ENCODE results near the gene LDLRAD1.

DNA sequence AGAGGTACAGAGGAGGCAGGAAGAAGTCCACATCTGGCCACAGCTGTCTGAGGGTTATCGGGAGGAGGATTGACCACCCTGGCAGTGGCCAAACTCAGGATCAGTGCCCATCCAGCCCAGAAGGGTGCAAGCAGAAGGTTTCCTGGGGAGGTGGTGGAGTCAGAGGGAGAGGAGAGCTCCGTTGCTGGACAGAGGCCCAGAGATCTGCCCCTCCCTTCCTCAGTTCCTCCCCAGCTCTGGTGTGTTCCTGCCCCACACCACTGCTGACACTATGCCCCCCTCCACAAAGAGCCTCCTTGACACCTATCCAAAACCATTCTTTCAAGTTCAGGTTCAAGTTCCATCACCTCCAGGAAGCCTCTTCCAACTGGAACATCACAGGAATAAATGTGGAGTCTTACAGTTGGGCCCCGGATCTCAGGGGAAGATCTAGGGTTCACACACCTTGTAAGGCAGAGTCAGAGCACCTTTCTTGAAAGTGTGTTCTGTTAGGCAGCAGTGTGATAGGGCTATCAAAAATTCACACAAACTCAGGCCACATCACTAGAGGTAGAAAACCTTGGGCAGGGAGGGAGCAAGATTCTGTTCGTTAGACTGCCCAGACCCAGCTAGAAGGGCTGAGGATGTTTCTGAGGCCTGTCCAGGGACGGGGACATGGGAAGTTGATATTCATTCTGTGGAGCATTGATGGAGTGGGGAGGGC, 7.4 kb downstream of the LDLRAD1 start:
- TF ChIP-seq, protein P1, sequence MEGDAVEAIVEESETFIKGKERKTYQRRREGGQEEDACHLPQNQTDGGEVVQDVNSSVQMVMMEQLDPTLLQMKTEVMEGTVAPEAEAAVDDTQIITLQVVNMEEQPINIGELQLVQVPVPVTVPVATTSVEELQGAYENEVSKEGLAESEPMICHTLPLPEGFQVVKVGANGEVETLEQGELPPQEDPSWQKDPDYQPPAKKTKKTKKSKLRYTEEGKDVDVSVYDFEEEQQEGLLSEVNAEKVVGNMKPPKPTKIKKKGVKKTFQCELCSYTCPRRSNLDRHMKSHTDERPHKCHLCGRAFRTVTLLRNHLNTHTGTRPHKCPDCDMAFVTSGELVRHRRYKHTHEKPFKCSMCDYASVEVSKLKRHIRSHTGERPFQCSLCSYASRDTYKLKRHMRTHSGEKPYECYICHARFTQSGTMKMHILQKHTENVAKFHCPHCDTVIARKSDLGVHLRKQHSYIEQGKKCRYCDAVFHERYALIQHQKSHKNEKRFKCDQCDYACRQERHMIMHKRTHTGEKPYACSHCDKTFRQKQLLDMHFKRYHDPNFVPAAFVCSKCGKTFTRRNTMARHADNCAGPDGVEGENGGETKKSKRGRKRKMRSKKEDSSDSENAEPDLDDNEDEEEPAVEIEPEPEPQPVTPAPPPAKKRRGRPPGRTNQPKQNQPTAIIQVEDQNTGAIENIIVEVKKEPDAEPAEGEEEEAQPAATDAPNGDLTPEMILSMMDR (conservative IDR thresholded peaks at IDR 0.05; ENCODE audit: low read depth, low read length): no peak
- no peak for TF ChIP-seq EZH2 (IDR thresholded peaks at IDR 0.05; ENCODE audit: borderline replicate concordance, low read depth, low read length, poor library complexity, severe bottlenecking)

Data from A673 (cell line).